K562 (cell line): ENCODE data around the gene PDE6B. TPM values are rescaled to one million over a fixed set of nuclear protein-coding genes. Genes with fewer than 3 reads are reported as not detected.
A peak's percentile ranks its signal among the peaks of the same experiment; 100 is the strongest.

Experiments used
- AFF1 ChIP-seq, 2 experiments: fragments of 450-650 bp; IDR thresholded peaks; 2 replicates each; pipeline ENCODE4 v1.6.1; 2018; ENCODE audit warnings: mild to moderate bottlenecking in 2 of 2, low read depth in 1 of 2; ENCODE audit not compliant: partially characterized antibody in 2 of 2
- BCOR ChIP-seq: fragments of 450-650 bp; IDR thresholded peaks from 2 replicates; pipeline ENCODE4 v1.6.1; 2016
- E4F1 ChIP-seq: fragments of 250-450 bp; sonication (Bioruptor Pico); IDR thresholded peaks from 2 replicates; pipeline ENCODE4 v1.5.0; 2021; ENCODE audit warnings: mild to moderate bottlenecking, borderline replicate concordance
- MAZ ChIP-seq, 2 experiments: fragments of 450-650 bp in 1 of 2; sonication (generic) in 1 of 2; formaldehyde crosslinking; IDR thresholded peaks in 1 of 2; conservative IDR thresholded peaks in 1 of 2; 2 replicates each; pipeline versions ENCODE4 v1.4.0 to v1.5.0; 2020; ENCODE audit warnings: mild to moderate bottlenecking in 1 of 2, missing genetic modification reagents in 1 of 2
- MTF1 ChIP-seq: fragments of 250-450 bp; sonication (Bioruptor Pico); IDR thresholded peaks from 2 replicates; pipeline ENCODE4 v1.9.0; 2021; ENCODE audit warnings: moderate library complexity, mild to moderate bottlenecking, inconsistent platforms, borderline replicate concordance
- NR2C1 ChIP-seq, 2 experiments: fragments of 450-650 bp; IDR thresholded peaks; 2 replicates each; pipeline ENCODE4 v1.6.1; 2017; ENCODE audit warnings: mild to moderate bottlenecking in 2 of 2, antibody characterized with exemption in 1 of 2, inconsistent platforms in 1 of 2, missing compliant biosample characterization in 1 of 2, missing genetic modification characterization in 1 of 2
- SMAD1 ChIP-seq: fragments of 150-350 bp; IDR thresholded peaks from 2 replicates; pipeline ENCODE4 v1.6.1; 2014; ENCODE audit warnings: low read length, low read depth; ENCODE audit not compliant: partially characterized antibody
- TEAD1 ChIP-seq, 2 experiments: fragments of 450-650 bp in 1 of 2; sonication (generic) in 1 of 2; formaldehyde crosslinking; IDR thresholded peaks; 2 replicates each; pipeline versions ENCODE4 v1.4.0 to v1.8.0; 2020 to 2022; ENCODE audit warnings: mild to moderate bottlenecking in 2 of 2, missing genetic modification reagents in 1 of 2
- ZNF592 ChIP-seq: fragments of 450-650 bp; IDR thresholded peaks from 2 replicates; pipeline ENCODE4 v1.6.1; 2017; ENCODE audit warnings: antibody characterized with exemption, mild to moderate bottlenecking
- polyA plus RNA-seq, 8 experiments: library from polyadenylated mRNA; depleted of rRNA in 4 of 8; stranded (reverse) in 5 of 8; unstranded in 3 of 8; fragments of >200 nt; fragmentation: Nextera tagmentation in 2 of 8; fragmentation: Illumina TruSeq in 1 of 8; extraction: Ambion mirVana in 2 of 8; extraction: Trizol in 1 of 8; gene quantifications; 2 replicates each; pipeline versions ENCODE4 v1.2.1 to v1.2.3, GENCODE V29; 2011 to 2014; ENCODE audit warnings: inconsistent platforms in 1 of 8, missing spikeins in 1 of 8
- total RNA-seq, 7 experiments: library from RNA; depleted of rRNA in 6 of 7; stranded (reverse); fragments of >200 nt in 6 of 7; fragmentation: Illumina TruSeq in 2 of 7; extraction: Trizol in 2 of 7; gene quantifications; 2 replicates each; pipeline versions ENCODE4 v1.2.1 to v1.2.3, GENCODE V29; 2011 to 2021; ENCODE audit warnings: low replicate concordance in 1 of 7

PDE6B gene
- total and polyA plus RNA-seq, 9 of the 15 experiments (the other 6 are each of a cell fraction or from before 2014, with no cell fraction given) = 0.04 TPM; not detected in 8

GRCh38 chr4:705278-706082 lies 80.1 kb downstream of the PDE6B start, which contains the start of gene PCGF3 (continued):
- no peak for TF ChIP-seq E4F1 (CRISPR knock-in tag)
- peak; percentile 41 to 80; a peak in 3 of 4 replicates for TF ChIP-seq MAZ (CRISPR knock-in tag; conservative IDR thresholded peaks at IDR 0.05 in 1 of 2, IDR thresholded peaks at IDR 0.05 in 1 of 2)
- TF ChIP-seq MTF1 (CRISPR knock-in tag) = no peak
- peak in 1 of 2 experiments; percentile 71 for TF ChIP-seq AFF1 (IDR thresholded peaks at IDR 0.05; ENCODE audit: low read depth in 1 of 2, partially characterized antibody in 2 of 2)
- no peak for TF ChIP-seq TEAD1 (CRISPR knock-in tag; IDR thresholded peaks at IDR 0.05)
- TF ChIP-seq NR2C1 (IDR thresholded peaks at IDR 0.05) = peak; percentile 96
- TF ChIP-seq NR2C1 (tag; IDR thresholded peaks at IDR 0.05) = peak; percentile 94
- no peak for TF ChIP-seq ZNF592
- no peak for TF ChIP-seq SMAD1
- 0 out of 2 replicates have a peak, but pooled peaks have one; percentile 38 for TF ChIP-seq BCOR
- TF ChIP-seq, all 486 proteins: peak for 81
